HepG2 (cell line): ENCODE measurements around the gene LST1.
"Not testable (repeated sequence)": the region's sequence is repeated elsewhere in the genome, so short reads cannot be mapped to it uniquely, and the experiment has no call there.

Experiments used
- MTF1 ChIP-seq: sonication (generic); formaldehyde crosslinking; IDR thresholded peaks from 2 replicates; pipeline ENCODE4 v1.5.0; 2020; ENCODE audit warnings: missing genetic modification reagents
- ZNF292 ChIP-seq: sonication (generic); formaldehyde crosslinking; IDR thresholded peaks from 2 replicates; pipeline ENCODE4 v1.8.1; 2022; ENCODE audit warnings: mild to moderate bottlenecking, low read depth, missing genetic modification reagents, borderline replicate concordance
- TF ChIP-seq, protein P1 (sequence below): sonication (generic); formaldehyde crosslinking; IDR thresholded peaks from 2 replicates; pipeline ENCODE4 v1.5.0; 2020; ENCODE audit warnings: mild to moderate bottlenecking, missing genetic modification reagents, moderate library complexity

DNA sequence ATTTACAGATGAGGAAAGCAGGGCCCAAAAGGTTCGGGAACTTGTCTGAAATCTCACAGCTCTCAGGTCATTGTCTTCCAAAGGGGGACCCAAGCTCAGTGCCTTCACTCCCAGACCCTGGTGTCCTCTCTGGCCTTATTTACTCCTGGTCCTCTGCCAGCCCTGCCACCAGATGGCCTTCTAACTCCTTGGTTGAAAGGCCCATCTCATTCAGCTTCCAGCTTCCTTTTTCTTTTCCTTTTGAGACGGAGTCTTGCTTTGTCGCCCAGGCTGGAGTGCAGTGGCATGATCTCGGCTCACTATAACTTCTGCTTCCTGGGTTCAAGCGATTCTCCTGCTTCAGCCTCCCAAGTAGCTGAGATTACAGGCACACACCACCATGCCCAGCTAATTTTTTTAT lies 34.7 kb upstream of the LST1 start:
- not testable (repeated sequence) for TF ChIP-seq ZNF292, MTF1 (CRISPR knock-in tag)
- TF ChIP-seq, protein P1, sequence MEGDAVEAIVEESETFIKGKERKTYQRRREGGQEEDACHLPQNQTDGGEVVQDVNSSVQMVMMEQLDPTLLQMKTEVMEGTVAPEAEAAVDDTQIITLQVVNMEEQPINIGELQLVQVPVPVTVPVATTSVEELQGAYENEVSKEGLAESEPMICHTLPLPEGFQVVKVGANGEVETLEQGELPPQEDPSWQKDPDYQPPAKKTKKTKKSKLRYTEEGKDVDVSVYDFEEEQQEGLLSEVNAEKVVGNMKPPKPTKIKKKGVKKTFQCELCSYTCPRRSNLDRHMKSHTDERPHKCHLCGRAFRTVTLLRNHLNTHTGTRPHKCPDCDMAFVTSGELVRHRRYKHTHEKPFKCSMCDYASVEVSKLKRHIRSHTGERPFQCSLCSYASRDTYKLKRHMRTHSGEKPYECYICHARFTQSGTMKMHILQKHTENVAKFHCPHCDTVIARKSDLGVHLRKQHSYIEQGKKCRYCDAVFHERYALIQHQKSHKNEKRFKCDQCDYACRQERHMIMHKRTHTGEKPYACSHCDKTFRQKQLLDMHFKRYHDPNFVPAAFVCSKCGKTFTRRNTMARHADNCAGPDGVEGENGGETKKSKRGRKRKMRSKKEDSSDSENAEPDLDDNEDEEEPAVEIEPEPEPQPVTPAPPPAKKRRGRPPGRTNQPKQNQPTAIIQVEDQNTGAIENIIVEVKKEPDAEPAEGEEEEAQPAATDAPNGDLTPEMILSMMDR (CRISPR knock-in tag): peak; percentile 73
